HepG2 (cell line): Measurements from ENCODE around the gene RASD2. TPM values are rescaled to one million over a fixed set of nuclear protein-coding genes. Genes with fewer than 3 reads are reported as not detected.
A peak's percentile ranks its signal among the peaks of the same experiment; 100 is the strongest.

Experiments used
- ATAC-seq: fragments of 200-7000 bp; cut with Tn5 transposase; 3 replicates; pipeline ENCODE4 v1.9.1; 2020; ENCODE audit warnings: mild to moderate bottlenecking, moderate library complexity
- BruUV-seq: library from RNA; stranded (reverse); fragments of 400-500 nt; replicated peaks from 2 replicates; lab custom pipeline; 2021; lab: Mats Ljungman, UMichigan
- CTCF ChIA-PET: fragments of 300-600 bp; formaldehyde crosslinking; extraction: SDS; loops from one replicate; lab custom pipeline; 2021; ENCODE audit warnings: low total read pairs, inconsistent platforms, low intra/inter-chr PET ratio; lab: Yijun Ruan, JAX
- POLR2A ChIA-PET: fragments of 350-600 bp; sonication (Branson Sonifier 250); formaldehyde crosslinking; loops from one replicate; lab custom pipeline; 2020; ENCODE audit warnings: antibody characterized with exemption, inconsistent platforms; lab: Yijun Ruan, JAX
- DNase-seq: peaks from one replicate; pipeline ENCODE4 v3.0.0-alpha.2; 2015; ENCODE audit warnings: low spot score
- FAIRE-seq: peaks from 3 replicates; lab custom pipeline; 2011; peaks lifted over from hg19 to GRCh38; lab: Jason Lieb, UNC
- H2AFZ ChIP-seq: one replicate; pipeline ENCODE4 v1.6.1; 2011; ENCODE audit warnings: low read length, inconsistent platforms
- H3K27ac ChIP-seq: fragments of 300-600 bp; 3 replicates; pipeline ENCODE4 v1.8.0; 2011; ENCODE audit warnings: mixed run types, mild to moderate bottlenecking, mixed read lengths, low read length, inconsistent platforms; ENCODE audit not compliant: insufficient read depth; ENCODE audit errors: extremely low read length
- H3K27me3 ChIP-seq, 2 experiments: fragments of 200-600 bp in 1 of 2; 2 replicates in 1 of 2; 3 replicates in 1 of 2; pipeline versions ENCODE4 v1.6.0 to v1.8.0; 2011; ENCODE audit warnings: low read length in 2 of 2, mild to moderate bottlenecking in 2 of 2, moderate library complexity in 2 of 2, inconsistent platforms in 1 of 2; ENCODE audit not compliant: insufficient read depth in 2 of 2, control insufficient read depth in 1 of 2
- H3K36me3 ChIP-seq, 2 experiments: fragments of 200-600 bp in 1 of 2; replicated peaks in 1 of 2; 2 replicates in 1 of 2; 3 replicates in 1 of 2; pipeline versions ENCODE4 v1.5.1 to v1.8.0; 2011; ENCODE audit warnings: low read length in 2 of 2, inconsistent platforms in 1 of 2; ENCODE audit not compliant: insufficient read depth in 2 of 2, control insufficient read depth in 1 of 2
- H3K4me1 ChIP-seq: 2 replicates; pipeline ENCODE4 v1.5.1; 2012; ENCODE audit warnings: low read length, inconsistent platforms; ENCODE audit not compliant: insufficient read depth
- H3K4me2 ChIP-seq: 2 replicates; pipeline ENCODE4 v1.6.0; 2011; ENCODE audit warnings: low read depth, low read length, inconsistent platforms
- H3K4me3 ChIP-seq, 3 experiments: fragments of 200-600 bp in 1 of 3; sonication (generic), shearing (Covaris generic) in 1 of 3; replicated peaks in 1 of 3; 2 replicates each; pipeline ENCODE4 v1.5.1; 2011 to 2016; ENCODE audit warnings: low read length in 3 of 3, inconsistent platforms in 2 of 3, low read depth in 2 of 3, mild to moderate bottlenecking in 2 of 3, control low read depth in 1 of 3, mixed read lengths in 1 of 3; ENCODE audit not compliant: insufficient read depth in 1 of 3
- H3K79me2 ChIP-seq: one replicate; pipeline ENCODE4 v1.6.1; 2011; ENCODE audit warnings: low read length, inconsistent platforms; ENCODE audit not compliant: insufficient read depth
- H3K9ac ChIP-seq: 2 replicates; pipeline ENCODE4 v1.6.0; 2011; ENCODE audit warnings: mild to moderate bottlenecking, low read depth, low read length, inconsistent platforms; ENCODE audit not compliant: insufficient read depth
- H3K9me3 ChIP-seq: 2 replicates; pipeline ENCODE4 v1.5.1; 2012; ENCODE audit warnings: mild to moderate bottlenecking, low read length
- H4K20me1 ChIP-seq: 2 replicates; pipeline ENCODE4 v1.6.0; 2011; ENCODE audit warnings: inconsistent platforms, mild to moderate bottlenecking, low read length, moderate library complexity; ENCODE audit not compliant: insufficient read depth
- DZIP1 ChIP-seq: sonication (generic); formaldehyde crosslinking; IDR thresholded peaks from 2 replicates; pipeline ENCODE4 v1.5.0; 2020; ENCODE audit warnings: mild to moderate bottlenecking, missing genetic modification reagents
- HNF4A ChIP-seq: sonication (generic); formaldehyde crosslinking; IDR thresholded peaks from 2 replicates; pipeline ENCODE4 v1.4.0; 2020; ENCODE audit warnings: missing genetic modification reagents
- HNRNPL ChIP-seq: fragments of 200-400 bp; formaldehyde crosslinking; IDR thresholded peaks from 2 replicates; pipeline ENCODE4 v1.6.1; 2017; ENCODE audit warnings: mild to moderate bottlenecking, low read depth, low read length
- KAT8 ChIP-seq: IDR thresholded peaks from 2 replicates; pipeline ENCODE4 v1.6.1; 2016; ENCODE audit warnings: missing genetic modification reagents, missing compliant biosample characterization
- NFAT5 ChIP-seq: sonication (generic); formaldehyde crosslinking; IDR thresholded peaks from 2 replicates; pipeline ENCODE4 v1.4.0; 2020; ENCODE audit warnings: missing genetic modification reagents
- RXRA ChIP-seq: sonication (generic); formaldehyde crosslinking; IDR thresholded peaks from 2 replicates; pipeline ENCODE4 v1.5.1; 2020; ENCODE audit warnings: missing genetic modification reagents
- SNAI1 ChIP-seq: sonication (generic); formaldehyde crosslinking; IDR thresholded peaks from 2 replicates; pipeline ENCODE4 v1.5.0; 2020; ENCODE audit warnings: mild to moderate bottlenecking, missing genetic modification reagents, borderline replicate concordance
- SOX6 ChIP-seq, 2 experiments: fragments of 450-650 bp in 1 of 2; sonication (generic) in 1 of 2; formaldehyde crosslinking in 1 of 2; IDR thresholded peaks; 2 replicates each; pipeline versions ENCODE4 v1.4.0 to v1.6.1; 2017 to 2020; ENCODE audit warnings: antibody characterized with exemption in 1 of 2, mild to moderate bottlenecking in 1 of 2, missing genetic modification reagents in 1 of 2
- ZNF280B ChIP-seq: sonication (generic); formaldehyde crosslinking; IDR thresholded peaks from 2 replicates; pipeline ENCODE4 v1.5.0; 2020; ENCODE audit warnings: missing genetic modification reagents, mild to moderate bottlenecking, borderline replicate concordance
- ZNF512 ChIP-seq: sonication (generic); formaldehyde crosslinking; IDR thresholded peaks from 2 replicates; pipeline ENCODE4 v1.4.0; 2020; ENCODE audit warnings: mild to moderate bottlenecking, missing genetic modification reagents
- ZNF530 ChIP-seq: sonication (generic); formaldehyde crosslinking; IDR thresholded peaks from 2 replicates; pipeline ENCODE4 v1.5.0; 2020; ENCODE audit warnings: low read depth, mild to moderate bottlenecking, missing genetic modification reagents
- WGBS: methylation state at CpG from one replicate; pipeline ENCODE4 v1.1.6; 2017; ENCODE audit warnings: low lambda C conversion rate; 5-methylcytosine and 5-hydroxymethylcytosine counted together
- in situ Hi-C: cut with HindIII; loops from 2 replicates; pipeline ENCODE4 v1.10.0; 2017; ENCODE audit warnings: low pct_unique_long_range_greater_than_20kb; ENCODE audit not compliant: extremely low pct_ligation_motif_present
- intact Hi-C: fragments of 100-400 bp; cut with micrococcal nuclease; formaldehyde crosslinking; loops from one replicate; pipeline ENCODE4 v1.10.0; 2022; ENCODE audit not compliant: unreplicated experiment
- polyA plus RNA-seq, 8 experiments: library from polyadenylated mRNA; depleted of rRNA in 3 of 8; stranded (reverse) in 7 of 8; unstranded in 1 of 8; fragments of >200 nt; fragmentation: Illumina TruSeq in 4 of 8; extraction: Trizol in 4 of 8; gene quantifications; 2 replicates each; pipeline versions ENCODE4 v1.2.1 to v1.2.3, GENCODE V29; 2011 to 2016; ENCODE audit warnings: low read depth in 4 of 8, missing spikeins in 1 of 8, mixed read lengths in 1 of 8; ENCODE audit not compliant: insufficient read depth in 1 of 8
- total RNA-seq, 5 experiments: library from RNA; depleted of rRNA; stranded (reverse); fragments of >200 nt; fragmentation: Illumina TruSeq; extraction: Trizol; gene quantifications; 2 replicates each; pipeline ENCODE4 v1.2.3, GENCODE V29; 2016; ENCODE audit warnings: low read depth in 1 of 5

RASD2 gene
- total and polyA plus RNA-seq, 2 of the 13 experiments (the other 11 are each of a cell fraction or from before 2014, with no cell fraction given), result not detected

- TF ChIP-seq ZNF512 (CRISPR knock-in tag) (no peak), HNRNPL (0 out of 2 replicates have a peak, but pooled peaks have one; percentile 23), RXRA (CRISPR knock-in tag) (0 out of 2 replicates have a peak, but pooled peaks have one; percentile 14), DZIP1 (no peak), ZNF530 (CRISPR knock-in tag) (no peak)
Measured at GRCh38 chr22:35538801-35539321, 1.8 kb upstream of the RASD2 start (continued).

GRCh38 chr22:35539487-35539886, 1.1 kb upstream of the RASD2 start:
- H2AFZ ChIP-seq, result no peak overlapping the region
- H3K9ac ChIP-seq, result no peak overlapping the region
- ChIA-PET CTCF (no interaction called here), POLR2A (no interaction called here)
- no TSS peak for BruUV-seq
- peak overlapping the region in 1 of 3 experiments; percentile 73; a peak in 2 of 6 replicates for H3K4me3 ChIP-seq
- H3K9me3 ChIP-seq, result no peaks in the 10 kb centered on the region
- intact Hi-C loops, result no loop called here
- H4K20me1 ChIP-seq, result no peaks in the 10 kb centered on the region
- ATAC-seq (no peak), DNase-seq (no peak), FAIRE-seq (no peak)
- in situ Hi-C loops, result no loop called here
- no peaks in the 10 kb centered on the region for H3K79me2 ChIP-seq
- H3K27ac ChIP-seq, result no peak overlapping the region
- peaks cover 29% of the 10 kb centered on the region for H3K4me1 ChIP-seq
- H3K27me3 ChIP-seq, result peaks cover 7 to 50% of the 10 kb centered on the region in 2 experiments
- H3K4me2 ChIP-seq, result peak overlapping the region; percentile 78
- no peaks in the 10 kb centered on the region for H3K36me3 ChIP-seq
- WGBS, result 0% methylated on average over 3 of the region's 3 CpGs
- TF ChIP-seq HNF4A (CRISPR knock-in tag) (no peak), NFAT5 (no peak), SNAI1 (CRISPR knock-in tag) (no peak), KAT8 (CRISPR knock-in tag) (no peak), SOX6 (IDR thresholded peaks at IDR 0.05) (no peak), SOX6 (CRISPR knock-in tag; IDR thresholded peaks at IDR 0.05) (no peak), ZNF280B (no peak)
